Esophagus muscularis mucosa (tissue), 3 donors: Measurements from ENCODE around the gene NTM.

Source experiments
- CTCF ChIP-seq, 3 experiments: fragments of 200-600 bp in 2 of 3; fragments of 450-650 bp in 1 of 3; sonication (generic) in 2 of 3; IDR thresholded peaks; one replicate each; pipeline ENCODE4 v1.5.1; 2017 to 2019; ENCODE audit warnings: antibody characterized with exemption in 3 of 3, mild to moderate bottlenecking in 2 of 3, moderate library complexity in 1 of 3
- EP300 ChIP-seq: sonication (generic); formaldehyde crosslinking; IDR thresholded peaks from one replicate; pipeline ENCODE4 v1.6.1; 2017; ENCODE audit warnings: antibody characterized with exemption

GRCh38 chr11:132330515-132330914 is 960.1 kb downstream of the NTM start:
- TF ChIP-seq CTCF (IDR thresholded peaks at IDR 0.05) (no peak), EP300 (no peak)
